Liver (tissue), 9 donors: ENCODE measurements around the gene CACNA1C. TPM values are rescaled to one million over a fixed set of nuclear protein-coding genes. Genes with fewer than 3 reads are reported as not detected.

Experiments
- DNase-seq: peaks from one replicate; pipeline ENCODE4 v3.0.0-alpha.2; 2017; ENCODE audit warnings: low spot score
- H3K27ac ChIP-seq, 2 donors: one replicate each; pipeline ENCODE4 v1.7.0; 2013; ENCODE audit warnings: inconsistent platforms in 2 of 2, low read length in 2 of 2, control low read depth in 1 of 2, low read depth in 1 of 2, mild to moderate bottlenecking in 1 of 2
- H3K27me3 ChIP-seq, 4 donors: one replicate each; pipeline versions ENCODE4 v1.6.1 to v1.7.0; 2013; ENCODE audit warnings: low read length in 3 of 4, inconsistent platforms in 1 of 4, mild to moderate bottlenecking in 1 of 4, moderate library complexity in 1 of 4; ENCODE audit not compliant: control insufficient read depth in 4 of 4, insufficient read depth in 4 of 4
- H3K36me3 ChIP-seq, 4 donors: one replicate each; pipeline versions ENCODE4 v1.6.1 to v1.7.0; 2013; ENCODE audit warnings: low read length in 3 of 4, mild to moderate bottlenecking in 3 of 4, low read depth in 1 of 4, moderate library complexity in 1 of 4; ENCODE audit not compliant: control insufficient read depth in 4 of 4, insufficient read depth in 3 of 4
- H3K4me1 ChIP-seq, 4 donors: one replicate each; pipeline versions ENCODE4 v1.6.1 to v1.7.0; 2013; ENCODE audit warnings: low read length in 3 of 4, mild to moderate bottlenecking in 3 of 4, moderate library complexity in 1 of 4; ENCODE audit not compliant: control insufficient read depth in 4 of 4, insufficient read depth in 4 of 4
- H3K4me3 ChIP-seq, 3 donors: one replicate each; pipeline versions ENCODE4 v1.6.1 to v1.7.0; 2013; ENCODE audit warnings: low read length in 3 of 3, control low read depth in 1 of 3, low read depth in 1 of 3, mild to moderate bottlenecking in 1 of 3
- H3K9ac ChIP-seq, 2 donors: one replicate each; pipeline ENCODE4 v1.7.0; 2013; ENCODE audit warnings: low read length in 2 of 2, mild to moderate bottlenecking in 2 of 2, moderate library complexity in 2 of 2, control low read depth in 1 of 2, low read depth in 1 of 2
- H3K9me3 ChIP-seq, 4 donors: one replicate each; pipeline versions ENCODE4 v1.6.1 to v1.7.0; 2013; ENCODE audit warnings: low read length in 3 of 4; ENCODE audit not compliant: control insufficient read depth in 4 of 4
- ATF3 ChIP-seq: IDR thresholded peaks from 2 replicates; pipeline ENCODE4 v1.6.1; 2016; ENCODE audit warnings: antibody characterized with exemption
- CTCF ChIP-seq: fragments of 150-350 bp; IDR thresholded peaks from 2 replicates; pipeline ENCODE4 v1.5.1; 2017; ENCODE audit warnings: improper control_type of control experiment, low read depth, low read length; ENCODE audit not compliant: missing input control
- EGR1 ChIP-seq, 2 donors: IDR thresholded peaks; 2 replicates each; pipeline ENCODE4 v1.6.1; 2016 to 2018; ENCODE audit warnings: antibody characterized with exemption in 2 of 2, low read depth in 2 of 2
- FOXA1 ChIP-seq: IDR thresholded peaks from 2 replicates; pipeline ENCODE4 v1.6.1; 2016; ENCODE audit warnings: antibody characterized with exemption
- FOXA2 ChIP-seq: IDR thresholded peaks from 2 replicates; pipeline ENCODE4 v1.6.1; 2016; ENCODE audit warnings: antibody characterized with exemption
- GABPA ChIP-seq, 2 donors: IDR thresholded peaks in 1 of 2; conservative IDR thresholded peaks in 1 of 2; 2 replicates each; pipeline ENCODE4 v1.6.1; 2016; ENCODE audit warnings: antibody characterized with exemption in 2 of 2, mild to moderate bottlenecking in 1 of 2, moderate library complexity in 1 of 2
- HNF4A ChIP-seq, 2 donors: conservative IDR thresholded peaks; 2 replicates each; pipeline ENCODE4 v1.6.1; 2016; ENCODE audit warnings: antibody characterized with exemption in 2 of 2, mild to moderate bottlenecking in 2 of 2
- HNF4G ChIP-seq: IDR thresholded peaks from 2 replicates; pipeline ENCODE4 v1.6.1; 2016; ENCODE audit warnings: antibody characterized with exemption
- JUND ChIP-seq, 2 donors: IDR thresholded peaks; 2 replicates each; pipeline ENCODE4 v1.6.1; 2016; ENCODE audit warnings: antibody characterized with exemption in 2 of 2
- MAX ChIP-seq: IDR thresholded peaks from 2 replicates; pipeline ENCODE4 v1.6.1; 2016; ENCODE audit warnings: antibody characterized with exemption
- NR2F2 ChIP-seq: IDR thresholded peaks from 2 replicates; pipeline ENCODE4 v1.6.1; 2016; ENCODE audit warnings: antibody characterized with exemption
- RAD21 ChIP-seq, 2 donors: IDR thresholded peaks; 2 replicates each; pipeline ENCODE4 v1.6.1; 2016; ENCODE audit warnings: antibody characterized with exemption in 2 of 2, mild to moderate bottlenecking in 2 of 2
- REST ChIP-seq: IDR thresholded peaks from 2 replicates; pipeline ENCODE4 v1.6.1; 2016; ENCODE audit warnings: antibody characterized with exemption, mild to moderate bottlenecking
- RXRA ChIP-seq, 2 donors: IDR thresholded peaks; 2 replicates each; pipeline ENCODE4 v1.6.1; 2017 to 2018; ENCODE audit warnings: antibody characterized with exemption in 2 of 2, mild to moderate bottlenecking in 1 of 2
- SP1 ChIP-seq: IDR thresholded peaks from 2 replicates; pipeline ENCODE4 v1.6.1; 2018; ENCODE audit warnings: antibody characterized with exemption, mild to moderate bottlenecking
- YY1 ChIP-seq: IDR thresholded peaks from 2 replicates; pipeline ENCODE4 v1.6.1; 2016; ENCODE audit warnings: antibody characterized with exemption, mild to moderate bottlenecking
- ZBTB33 ChIP-seq: IDR thresholded peaks from 2 replicates; pipeline ENCODE4 v1.6.1; 2016; ENCODE audit warnings: antibody characterized with exemption
- WGBS: extraction: QIAGEN DNeasy Blood & Tissue Kit; methylation state at CpG from one replicate; pipeline ENCODE4 v1.1.7; 2013; 5-methylcytosine and 5-hydroxymethylcytosine counted together
- polyA plus RNA-seq, 2 donors: library from polyadenylated mRNA; stranded (reverse) in 1 of 2; unstranded in 1 of 2; fragments of 200-250 nt in 1 of 2; fragments of >200 nt in 1 of 2; fragmentation: Nextera tagmentation in 1 of 2; extraction: Ambion mirVana in 1 of 2; gene quantifications; one replicate each; pipeline versions ENCODE4 v1.2.1 to v1.2.3, GENCODE V29; 2013 to 2015
- total RNA-seq, 2 donors: library from RNA; depleted of rRNA; stranded (reverse); fragments of >200 nt; gene quantifications; one replicate each; pipeline ENCODE4 v1.2.3, GENCODE V29; 2014
- donor health status: healthy.
- donor health status: healthy.
- donor health status: healthy.
- donor health status: healthy.
- donor health status: healthy.

The CACNA1C gene
- total and polyA plus RNA-seq, 4 donors = 0.23 to 1.9 (median 0.41) TPM

- Histone ChIP-seq H3K9me3 (no peaks in the 10 kb centered on the region), H3K4me3 (peak overlapping the region in 1 of 3 donors; percentile 5), H3K9ac (no peak overlapping the region), H3K27me3 (peaks cover 0 to 8% (median 0%) of the 10 kb centered on the region in 4 donors), H3K36me3 (no peaks in the 10 kb centered on the region), H3K4me1 (peaks cover 0 to 2% (median under 1%) of the 10 kb centered on the region in 4 donors), H3K27ac (no peak overlapping the region)
- TF ChIP-seq NR2F2 (no peak), RXRA (IDR thresholded peaks at IDR 0.05) (no peak), JUND (IDR thresholded peaks at IDR 0.05) (no peak), RAD21 (IDR thresholded peaks at IDR 0.05) (no peak), CTCF (no peak), MAX (no peak), REST (no peak), ZBTB33 (no peak), ATF3 (no peak), YY1 (no peak), HNF4G (no peak), GABPA (IDR thresholded peaks at IDR 0.05 in 1 of 2, conservative IDR thresholded peaks at IDR 0.05 in 1 of 2) (no peak), EGR1 (IDR thresholded peaks at IDR 0.05; ENCODE audit: low read depth in 2 of 2) (no peak), FOXA2 (no peak), SP1 (no peak), HNF4A (conservative IDR thresholded peaks at IDR 0.05) (no peak), FOXA1 (no peak)
- WGBS = 60% methylated on average over 61 of the region's 61 CpGs
- DNase-seq = no peak
Observed at GRCh38 chr12:2229661-2230539, 177.1 kb downstream of the CACNA1C start.
